ENCODE results near the gene FHIP2A.

DNA sequence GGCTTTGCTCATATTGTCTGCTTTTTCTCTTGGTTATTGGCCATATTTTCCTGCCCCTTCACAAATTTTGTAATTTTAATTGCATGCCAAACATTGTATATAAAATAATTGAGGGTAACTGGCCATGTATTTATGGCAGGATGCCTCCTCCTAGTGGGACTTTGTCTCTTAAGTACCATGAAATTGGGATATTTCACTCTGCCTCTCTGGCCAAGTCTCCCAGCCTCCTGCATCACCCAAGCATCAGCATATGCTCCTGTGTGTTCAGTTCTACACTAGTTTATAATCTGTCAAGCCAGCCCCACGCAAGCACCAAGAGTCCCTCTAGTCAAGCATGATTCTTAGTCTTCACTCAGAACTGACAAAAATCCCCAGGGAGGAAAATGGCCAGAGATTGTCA, 44.2 kb upstream of the FHIP2A start:
- TF ChIP-seq, protein P1, sequence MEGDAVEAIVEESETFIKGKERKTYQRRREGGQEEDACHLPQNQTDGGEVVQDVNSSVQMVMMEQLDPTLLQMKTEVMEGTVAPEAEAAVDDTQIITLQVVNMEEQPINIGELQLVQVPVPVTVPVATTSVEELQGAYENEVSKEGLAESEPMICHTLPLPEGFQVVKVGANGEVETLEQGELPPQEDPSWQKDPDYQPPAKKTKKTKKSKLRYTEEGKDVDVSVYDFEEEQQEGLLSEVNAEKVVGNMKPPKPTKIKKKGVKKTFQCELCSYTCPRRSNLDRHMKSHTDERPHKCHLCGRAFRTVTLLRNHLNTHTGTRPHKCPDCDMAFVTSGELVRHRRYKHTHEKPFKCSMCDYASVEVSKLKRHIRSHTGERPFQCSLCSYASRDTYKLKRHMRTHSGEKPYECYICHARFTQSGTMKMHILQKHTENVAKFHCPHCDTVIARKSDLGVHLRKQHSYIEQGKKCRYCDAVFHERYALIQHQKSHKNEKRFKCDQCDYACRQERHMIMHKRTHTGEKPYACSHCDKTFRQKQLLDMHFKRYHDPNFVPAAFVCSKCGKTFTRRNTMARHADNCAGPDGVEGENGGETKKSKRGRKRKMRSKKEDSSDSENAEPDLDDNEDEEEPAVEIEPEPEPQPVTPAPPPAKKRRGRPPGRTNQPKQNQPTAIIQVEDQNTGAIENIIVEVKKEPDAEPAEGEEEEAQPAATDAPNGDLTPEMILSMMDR (IDR thresholded peaks at IDR 0.05): no peak
- no peak for TF ChIP-seq POLR2A (IDR thresholded peaks at IDR 0.05)
